ENCODE data around the gene DENND1C. TPM values are rescaled to one million over a fixed set of nuclear protein-coding genes. Genes with fewer than 3 reads are reported as not detected.

The DENND1C gene
- total and polyA plus RNA-seq, 2 of the 8 experiments (the other 6 are each of a cell fraction or from before 2014, with no cell fraction given): 3.6 to 4.0 TPM

- Histone ChIP-seq H4K5ac (ENCODE audit: insufficient read length, low read depth, low read length) (no peak overlapping the region), H3K27me3 (replicated peaks in 1 of 4; ENCODE audit: control insufficient read depth in 3 of 4, extremely low read depth in 1 of 4, insufficient read depth in 3 of 4, low read length in 3 of 4) (peaks cover 0 to 8% (median 7%) of the 10 kb centered on the region in 4 experiments; a peak in 4 of 7 replicates), H3K4me3 (ENCODE audit: extremely low read depth in 1 of 4, insufficient read depth in 2 of 4, low read depth in 3 of 4, low read length in 4 of 4) (no peak overlapping the region), H3K18ac (ENCODE audit: extremely low read depth, low read length) (no peak overlapping the region), H3K9ac (replicated peaks in 1 of 4; ENCODE audit: extremely low read depth in 1 of 4, low read depth in 3 of 4, low read length in 3 of 4) (no peak overlapping the region), H2AK5ac (ENCODE audit: low read depth, low read length) (no peak overlapping the region), H3K23me2 (ENCODE audit: low read depth, low read length) (peaks cover 10% of the 10 kb centered on the region), H3K4me1 (replicated peaks in 1 of 4; ENCODE audit: control insufficient read depth in 3 of 4, insufficient read depth in 4 of 4, low read length in 3 of 4) (peaks cover 0 to 10% (median 7%) of the 10 kb centered on the region in 4 experiments; a peak in 5 of 7 replicates), H3K79me1 (ENCODE audit: low read depth, low read length) (no peaks in the 10 kb centered on the region), H2BK5ac (ENCODE audit: low read depth, low read length) (no peak overlapping the region), H3K4me2 (ENCODE audit: insufficient read depth in 1 of 2, low read depth in 2 of 2, low read length in 2 of 2) (no peak overlapping the region; a peak in 1 of 4 replicates), H2AFZ (ENCODE audit: low read length) (no peak overlapping the region), H3K79me2 (ENCODE audit: control insufficient read depth in 1 of 2, insufficient read depth in 2 of 2, low read length in 2 of 2) (no peaks in the 10 kb centered on the region), H2BK120ac (replicated peaks; ENCODE audit: low read depth, low read length) (no peak overlapping the region), H3K56ac (replicated peaks; ENCODE audit: insufficient read length, low read depth, low read length) (no peak overlapping the region), H2BK20ac (ENCODE audit: low read length) (no peak overlapping the region), H4K8ac (ENCODE audit: extremely low read depth, insufficient read depth, low read length) (no peak overlapping the region), H3K14ac (ENCODE audit: insufficient read length) (no peak overlapping the region), H3K36me3 (ENCODE audit: control insufficient read depth in 2 of 4, insufficient read depth in 4 of 4, low read length in 3 of 4) (no peaks in the 10 kb centered on the region), H2BK12ac (ENCODE audit: low read depth, low read length) (no peak overlapping the region), H3K9me3 (ENCODE audit: insufficient read depth in 2 of 2, low read depth in 1 of 2, low read length in 1 of 2) (no peaks in the 10 kb centered on the region), H2BK15ac (ENCODE audit: low read length) (no peak overlapping the region), H3K23ac (ENCODE audit: insufficient read length) (no peak overlapping the region), H3K27ac (ENCODE audit: low read depth, low read length) (no peak overlapping the region), H4K91ac (replicated peaks; ENCODE audit: insufficient read length, low read length) (no peak overlapping the region), H3K4ac (replicated peaks; ENCODE audit: insufficient read length, low read depth, low read length) (no peak overlapping the region), H4K20me1 (replicated peaks in 1 of 2; ENCODE audit: control insufficient read depth in 1 of 2, insufficient read depth in 2 of 2, low read length in 2 of 2) (no peaks in the 10 kb centered on the region)
- CTCF ChIA-PET (ENCODE audit: partially characterized antibody): interaction anchor here (0.6 to 4.8 kb wide), 13 partner anchors 8 to 695 kb away, joined by 3 to 30 read pairs (median 3); partner anchors contain the start of gene DENND1C
- no peak for FAIRE-seq
- TF ChIP-seq TAF7 (optimal IDR thresholded peaks at IDR 0.05; ENCODE audit: borderline replicate concordance, low read depth, low read length) (no peak), BCL11A (IDR thresholded peaks at IDR 0.05; ENCODE audit: low read depth in 2 of 2, low read length in 2 of 2) (no peak), HDAC2 (IDR thresholded peaks at IDR 0.05; ENCODE audit: borderline replicate concordance in 1 of 2, low read depth in 2 of 2, low read length in 2 of 2) (no peak)
- TF ChIP-seq, protein P1, sequence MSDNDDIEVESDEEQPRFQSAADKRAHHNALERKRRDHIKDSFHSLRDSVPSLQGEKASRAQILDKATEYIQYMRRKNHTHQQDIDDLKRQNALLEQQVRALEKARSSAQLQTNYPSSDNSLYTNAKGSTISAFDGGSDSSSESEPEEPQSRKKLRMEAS (IDR thresholded peaks at IDR 0.05): no peak
- WGBS, 2 experiments (ENCODE audit: extremely low coverage in 1 of 2, insufficient coverage in 1 of 2, insufficient read length in 1 of 2, insufficient replicate concordance in 2 of 2, low coverage in 1 of 2, low lambda C conversion rate in 2 of 2, missing lambda C conversion rate in 1 of 2): 94% methylated on average over 9 of the region's 9 CpGs; no CpG with 5 or more reads in 1 of the 2 experiments
- DNase-seq (ENCODE audit: low read depth in 1 of 2, low spot score in 2 of 2): no peak
- POLR2A ChIA-PET (ENCODE audit: partially characterized antibody): interaction anchor here (0.7 to 2.2 kb wide), 2 partner anchors 13 to 469 kb away, joined by 4 to 7 read pairs; no protein-coding TSS in a partner anchor
Measured at GRCh38 chr19:6503407-6504201, 22.0 kb upstream of the DENND1C start.
